ENCODE results near the gene P2RX2.

- TF ChIP-seq, protein P1, sequence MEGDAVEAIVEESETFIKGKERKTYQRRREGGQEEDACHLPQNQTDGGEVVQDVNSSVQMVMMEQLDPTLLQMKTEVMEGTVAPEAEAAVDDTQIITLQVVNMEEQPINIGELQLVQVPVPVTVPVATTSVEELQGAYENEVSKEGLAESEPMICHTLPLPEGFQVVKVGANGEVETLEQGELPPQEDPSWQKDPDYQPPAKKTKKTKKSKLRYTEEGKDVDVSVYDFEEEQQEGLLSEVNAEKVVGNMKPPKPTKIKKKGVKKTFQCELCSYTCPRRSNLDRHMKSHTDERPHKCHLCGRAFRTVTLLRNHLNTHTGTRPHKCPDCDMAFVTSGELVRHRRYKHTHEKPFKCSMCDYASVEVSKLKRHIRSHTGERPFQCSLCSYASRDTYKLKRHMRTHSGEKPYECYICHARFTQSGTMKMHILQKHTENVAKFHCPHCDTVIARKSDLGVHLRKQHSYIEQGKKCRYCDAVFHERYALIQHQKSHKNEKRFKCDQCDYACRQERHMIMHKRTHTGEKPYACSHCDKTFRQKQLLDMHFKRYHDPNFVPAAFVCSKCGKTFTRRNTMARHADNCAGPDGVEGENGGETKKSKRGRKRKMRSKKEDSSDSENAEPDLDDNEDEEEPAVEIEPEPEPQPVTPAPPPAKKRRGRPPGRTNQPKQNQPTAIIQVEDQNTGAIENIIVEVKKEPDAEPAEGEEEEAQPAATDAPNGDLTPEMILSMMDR (IDR thresholded peaks at IDR 0.05; ENCODE audit: low read depth, low read length, poor library complexity, severe bottlenecking) = no peak
- no peak for TF ChIP-seq EZH2phosphoT487 (IDR thresholded peaks at IDR 0.05; ENCODE audit: borderline replicate concordance, low read length)
These were observed 40.5 kb upstream of the P2RX2 start for GRCh38 chr12:132578118-132578517.
